Activated CD4-positive, alpha-beta T cell treated with anti-CD3 and anti-CD28 coated beads, Interleukin-2, Interleukin-4, amounts not matched to agents 100 ng/mL and 50 ng/mL, durations not matched to agents 16 hours and 8 hours (primary cell): ENCODE data around the gene AVEN.

Experiments used
- DNase-seq: peaks from one replicate; pipeline ENCODE4 v3.0.0-alpha.2; 2020; ENCODE audit warnings: low spot score

Gene AVEN

GRCh38 chr15:33985287-33985686 is 53.7 kb downstream of the AVEN start:
- DNase-seq: no peak

- no peak for DNase-seq
These were observed 56.5 kb downstream of the AVEN start for GRCh38 chr15:33982516-33982915.

GRCh38 chr15:33980159-33980558 is 58.8 kb downstream of the AVEN start:
- DNase-seq: no peak

GRCh38 chr15:33975022-33975565 is 63.9 kb downstream of the AVEN start:
- no peak for DNase-seq

GRCh38 chr15:33971811-33972210 is 67.2 kb downstream of the AVEN start:
- no peak for DNase-seq

- DNase-seq: no peak
These were observed 70.2 kb downstream of the AVEN start for GRCh38 chr15:33968821-33969220.

- DNase-seq: no peak
These were observed 70.8 kb downstream of the AVEN start, which contains the start of gene CHRM5 for GRCh38 chr15:33968224-33968623. Gene CHRM5 (plus strand): TSS chr15:33968497. CDS start chr15:34062718, 94,221 bp downstream.

- no peak for DNase-seq
These were observed 74.4 kb downstream of the AVEN start for GRCh38 chr15:33964665-33965040.

- DNase-seq: peak; percentile 28
These were observed 75.0 kb downstream of the AVEN start for GRCh38 chr15:33963831-33964664.

GRCh38 chr15:33960549-33960935 is 78.5 kb downstream of the AVEN start:
- no peak for DNase-seq

- DNase-seq: no peak
These were observed 79.0 kb downstream of the AVEN start for GRCh38 chr15:33959844-33960548.

GRCh38 chr15:33956397-33956796 is 82.6 kb downstream of the AVEN start:
- DNase-seq: no peak

GRCh38 chr15:33955945-33956344 is 83.1 kb downstream of the AVEN start:
- DNase-seq: no peak

GRCh38 chr15:33946152-33946551 is 92.9 kb downstream of the AVEN start:
- no peak for DNase-seq

- DNase-seq: no peak
These were observed 97.5 kb downstream of the AVEN start for GRCh38 chr15:33941279-33942063.

GRCh38 chr15:33934921-33935320 is 104.1 kb downstream of the AVEN start:
- no peak for DNase-seq

GRCh38 chr15:33934396-33934795 is 104.6 kb downstream of the AVEN start:
- no peak for DNase-seq

- DNase-seq: no peak
These were observed 106.3 kb downstream of the AVEN start for GRCh38 chr15:33932734-33933133.

GRCh38 chr15:33926260-33926659 is 112.7 kb downstream of the AVEN start:
- DNase-seq: no peak

- DNase-seq: no peak
These were observed 115.6 kb downstream of the AVEN start for GRCh38 chr15:33923446-33923845.

GRCh38 chr15:33915571-33916407 is 123.2 kb downstream of the AVEN start:
- no peak for DNase-seq
